Islet of Langerhans (tissue), 1 donor: Measurements from ENCODE around the gene RAB30.

Source experiments
- FAIRE-seq: peaks from one replicate; lab custom pipeline; 2011; peaks lifted over from hg19 to GRCh38; lab: Jason Lieb, UNC

Gene RAB30

GRCh38 chr11:83070731-83071566 lies 748 bp downstream of the RAB30 start:
- FAIRE-seq, result no peak

GRCh38 chr11:83070044-83070701 lies 1.5 kb downstream of the RAB30 start:
- no peak for FAIRE-seq

DNA sequence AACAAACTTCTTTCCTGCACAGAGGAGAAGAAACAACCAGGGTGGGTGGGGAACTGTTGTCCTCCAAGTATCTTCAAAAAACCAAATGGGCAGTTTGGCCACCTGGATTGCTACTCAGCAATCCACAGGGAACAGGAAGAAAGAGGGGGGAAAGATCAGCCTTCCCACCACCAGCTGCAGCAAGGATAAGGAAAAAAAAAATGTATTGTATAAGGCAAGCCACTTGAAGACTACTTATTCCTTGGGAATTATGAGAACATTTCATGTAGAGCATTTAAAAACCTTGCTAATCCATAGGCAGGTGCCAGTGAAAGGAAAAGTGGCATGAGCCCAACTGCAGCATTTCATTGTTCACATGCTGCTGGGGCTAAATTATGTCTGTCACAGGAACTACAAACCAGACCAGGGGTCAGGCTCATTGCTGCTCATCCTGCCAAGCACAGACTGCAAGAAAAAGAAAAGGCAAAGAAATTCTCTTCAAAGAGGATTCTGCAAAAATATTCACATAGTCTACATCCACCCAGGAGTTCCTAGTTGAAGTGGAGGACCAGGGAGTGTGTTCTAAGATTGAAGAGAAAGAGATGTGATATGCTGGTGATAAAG lies 2.2 kb downstream of the RAB30 start:
- FAIRE-seq, result no peak

DNA sequence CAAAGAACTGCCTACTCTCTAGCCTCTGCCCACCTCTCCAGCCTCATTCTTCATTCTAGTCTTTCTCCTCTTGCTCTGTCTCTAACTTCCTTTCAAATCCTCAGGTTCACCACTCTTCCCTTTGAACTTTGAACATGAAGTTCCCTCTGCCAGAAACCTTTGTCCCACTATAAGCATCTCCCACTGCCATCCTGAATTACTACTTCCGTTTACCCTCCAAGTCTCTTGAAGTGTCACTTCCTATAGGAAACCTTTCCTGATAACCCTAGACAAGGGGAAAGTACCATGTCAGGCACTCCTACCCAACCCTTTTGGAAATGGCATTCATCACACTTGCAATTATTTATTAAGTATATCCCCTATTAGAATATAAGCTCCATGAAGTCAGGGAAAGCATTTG lies 3.1 kb downstream of the RAB30 start:
- no peak for FAIRE-seq

DNA sequence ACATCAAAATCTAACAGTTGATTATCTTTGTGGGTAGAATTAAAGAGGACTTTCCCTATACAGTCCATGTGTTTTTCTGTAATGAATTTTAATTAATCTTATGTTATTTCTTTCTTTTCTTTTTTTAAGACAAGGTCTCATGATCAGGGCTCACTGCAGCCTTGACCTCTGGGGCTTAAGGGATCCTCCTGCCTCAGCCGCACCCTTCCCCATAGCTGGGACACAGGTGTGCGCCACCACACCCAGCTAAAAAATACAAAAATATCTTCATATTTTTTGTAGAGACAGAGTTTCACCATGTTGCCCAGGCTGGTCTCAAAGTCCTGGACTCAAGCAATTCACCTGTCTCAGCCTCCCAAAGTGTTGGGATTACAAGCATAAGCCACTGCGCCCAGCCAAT lies 7.7 kb downstream of the RAB30 start:
- no peak for FAIRE-seq

DNA sequence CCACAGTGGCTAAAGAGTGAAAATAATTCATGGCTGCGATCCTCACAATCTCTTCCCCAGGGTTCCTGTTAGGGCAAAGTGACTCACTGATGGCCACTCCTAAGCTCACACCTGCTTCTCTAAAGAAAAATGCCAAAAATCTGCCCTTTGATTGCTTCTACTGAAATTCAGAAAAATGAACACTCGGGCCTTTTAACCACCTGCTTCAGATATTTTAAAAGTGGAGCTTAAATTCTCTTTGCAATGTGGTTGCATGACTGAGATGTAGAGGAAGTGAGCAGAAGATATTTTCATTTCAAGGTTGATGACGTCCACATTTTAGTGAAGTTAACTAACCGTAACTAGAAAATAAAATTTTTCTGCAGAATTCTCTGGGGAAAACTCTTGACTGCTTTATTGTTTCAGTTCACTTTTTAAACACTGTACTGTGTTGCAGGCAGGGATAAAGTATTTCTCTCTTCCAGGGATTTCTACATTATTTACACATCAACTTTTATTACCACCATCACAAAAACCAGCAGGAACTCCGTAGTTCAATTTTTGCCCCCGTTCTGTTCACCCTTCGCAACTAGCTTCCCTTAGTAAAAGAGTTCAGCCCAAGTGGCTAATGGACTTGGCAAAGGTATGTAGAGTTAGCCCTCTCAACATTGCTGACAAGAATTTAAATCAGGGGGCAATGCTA lies 8.5 kb downstream of the RAB30 start:
- FAIRE-seq, result peak; percentile 45

DNA sequence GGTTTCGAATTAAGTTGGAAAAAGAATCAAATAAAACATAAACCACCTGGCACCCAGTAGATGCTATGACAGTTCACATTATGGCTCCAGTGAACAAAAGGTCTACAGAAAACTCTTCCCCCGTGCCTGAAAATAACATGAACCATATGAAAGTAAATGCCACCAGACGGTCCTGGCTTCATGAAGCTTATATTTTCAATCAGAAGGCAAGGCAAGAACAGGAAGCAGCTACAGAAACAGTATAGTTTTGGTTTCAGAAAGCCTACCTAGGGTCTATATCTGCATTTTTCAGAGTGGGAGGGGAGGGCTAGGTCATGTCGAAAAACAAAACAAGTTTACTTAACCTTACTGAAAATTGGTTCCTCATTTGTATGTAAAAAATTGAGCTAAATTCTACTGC lies 9.8 kb downstream of the RAB30 start:
- no peak for FAIRE-seq

DNA sequence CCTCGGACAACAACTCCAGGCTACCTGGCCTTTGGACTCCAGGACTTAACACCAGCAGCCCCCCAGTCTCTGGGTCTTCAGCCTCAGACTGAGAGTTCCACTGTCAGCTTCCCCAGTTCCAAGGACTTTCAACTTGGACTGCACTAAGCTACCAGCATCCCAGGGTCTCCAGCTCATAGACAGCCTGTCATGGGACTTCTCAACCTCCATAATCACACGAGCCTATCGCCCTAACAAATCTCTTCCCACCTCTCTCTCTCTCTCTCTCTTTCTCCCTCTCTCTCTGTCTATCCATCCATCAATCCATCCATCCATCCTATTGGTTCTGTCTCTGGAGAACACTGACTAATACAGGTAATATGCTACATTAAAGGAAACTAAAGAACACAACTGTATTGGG lies 10.7 kb downstream of the RAB30 start:
- FAIRE-seq, result no peak

DNA sequence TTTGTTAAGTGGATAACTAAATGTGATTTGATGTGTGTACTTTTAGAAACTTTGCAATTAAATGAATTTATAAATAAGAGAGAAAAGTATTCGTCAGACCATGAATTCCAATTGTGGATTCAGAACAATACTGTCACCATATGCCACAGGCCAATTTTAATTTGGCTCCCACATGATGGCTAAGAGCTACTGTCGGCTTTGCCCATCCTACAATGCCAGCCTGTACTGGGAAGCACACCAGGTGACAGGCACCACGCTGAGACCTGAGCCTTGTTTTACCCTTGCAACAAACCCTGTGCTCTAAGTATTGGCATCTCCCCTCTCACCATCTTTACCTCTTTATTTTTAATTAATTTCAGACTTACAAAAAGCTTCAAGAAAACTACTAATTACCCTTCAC lies 14.0 kb downstream of the RAB30 start:
- no peak for FAIRE-seq

- no peak for FAIRE-seq
Observed at GRCh38 chr11:83056611-83057010, 15.1 kb downstream of the RAB30 start.

GRCh38 chr11:83056204-83056603 lies 15.5 kb downstream of the RAB30 start:
- FAIRE-seq, result no peak

DNA sequence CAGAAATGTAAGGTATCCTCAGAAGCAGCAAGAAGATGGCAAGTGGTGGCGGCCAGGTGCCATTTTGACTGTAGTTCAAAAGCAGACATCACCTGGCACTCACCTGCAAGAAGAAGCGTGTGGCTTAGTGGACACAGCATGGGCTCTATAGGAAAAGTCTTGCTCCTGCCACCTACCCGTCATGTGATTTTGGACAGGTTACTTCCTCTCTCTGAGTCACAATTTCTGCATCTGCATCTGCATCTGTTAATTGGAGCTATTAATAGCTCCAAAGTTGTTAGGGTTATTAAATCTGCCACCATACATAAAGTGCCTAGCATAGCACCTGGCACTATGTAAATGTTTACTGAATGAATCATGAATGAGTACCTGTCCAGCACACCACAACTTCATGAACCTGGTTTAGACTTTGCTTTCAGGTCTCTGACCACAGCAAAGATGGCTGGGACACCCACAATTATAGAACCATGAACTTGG lies 16.8 kb downstream of the RAB30 start:
- peak; percentile 97 for FAIRE-seq

DNA sequence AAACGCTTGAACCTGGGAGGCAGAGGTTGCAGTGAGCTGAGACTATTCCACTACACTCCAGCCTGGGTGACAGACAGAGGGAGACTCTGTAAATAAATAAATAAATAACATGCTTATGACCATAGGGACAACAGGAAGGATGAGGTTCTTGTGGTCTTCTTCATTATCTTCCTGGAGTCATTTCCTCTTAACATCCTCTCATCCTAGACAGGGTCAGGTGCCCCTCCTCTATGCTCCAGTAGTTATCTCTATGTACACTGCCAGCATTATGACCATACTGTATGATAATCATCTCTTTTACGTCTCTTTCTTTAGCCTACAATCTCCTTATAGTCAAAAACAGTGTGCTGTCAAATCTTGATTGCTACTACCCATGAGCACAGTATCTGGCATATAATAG lies 17.7 kb downstream of the RAB30 start:
- FAIRE-seq, result no peak

DNA sequence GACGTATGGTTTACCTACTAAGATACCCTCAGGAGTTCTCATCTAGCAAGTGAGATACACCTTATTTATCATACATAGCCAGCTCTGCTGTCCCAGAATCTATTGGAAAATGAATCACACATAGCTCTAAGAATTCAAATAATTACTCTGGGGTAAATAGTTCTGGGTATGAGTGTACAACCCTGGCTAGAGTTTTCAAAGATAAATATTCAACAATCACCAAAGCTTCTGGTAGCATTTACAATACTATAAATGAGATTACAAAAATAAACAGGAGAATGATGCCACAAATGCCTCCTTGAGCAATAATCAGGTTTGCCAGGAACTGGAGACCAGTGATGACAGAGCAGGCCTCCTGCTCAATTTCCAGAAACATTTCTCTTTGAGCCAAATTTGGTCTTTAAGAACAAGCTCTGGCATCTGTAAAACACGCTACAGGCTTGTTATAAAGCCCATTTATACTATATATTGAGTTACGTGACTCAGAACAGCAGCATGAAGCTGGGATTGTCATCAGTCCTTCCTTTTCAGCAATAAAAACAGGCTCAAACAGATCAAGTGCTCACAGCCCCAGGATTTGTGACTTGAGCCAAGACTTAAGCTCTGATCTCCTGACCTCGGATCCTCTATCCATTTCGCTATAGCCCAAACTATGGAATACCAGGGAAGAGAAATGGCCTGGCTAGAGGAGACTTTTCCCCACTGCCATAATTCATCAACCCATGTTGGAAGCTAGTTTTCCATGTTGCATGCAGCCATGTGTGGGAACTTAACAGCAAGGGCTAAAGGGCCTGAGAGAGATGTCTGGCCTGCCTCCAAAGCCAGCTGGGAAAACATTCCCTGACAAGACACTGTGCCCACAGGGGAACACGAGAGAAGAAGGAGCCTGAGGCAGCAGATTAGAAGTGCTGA lies 19.7 kb downstream of the RAB30 start:
- peak; percentile 61 for FAIRE-seq

- FAIRE-seq, result no peak
Observed at GRCh38 chr11:83047515-83048225, 24.0 kb downstream of the RAB30 start.

DNA sequence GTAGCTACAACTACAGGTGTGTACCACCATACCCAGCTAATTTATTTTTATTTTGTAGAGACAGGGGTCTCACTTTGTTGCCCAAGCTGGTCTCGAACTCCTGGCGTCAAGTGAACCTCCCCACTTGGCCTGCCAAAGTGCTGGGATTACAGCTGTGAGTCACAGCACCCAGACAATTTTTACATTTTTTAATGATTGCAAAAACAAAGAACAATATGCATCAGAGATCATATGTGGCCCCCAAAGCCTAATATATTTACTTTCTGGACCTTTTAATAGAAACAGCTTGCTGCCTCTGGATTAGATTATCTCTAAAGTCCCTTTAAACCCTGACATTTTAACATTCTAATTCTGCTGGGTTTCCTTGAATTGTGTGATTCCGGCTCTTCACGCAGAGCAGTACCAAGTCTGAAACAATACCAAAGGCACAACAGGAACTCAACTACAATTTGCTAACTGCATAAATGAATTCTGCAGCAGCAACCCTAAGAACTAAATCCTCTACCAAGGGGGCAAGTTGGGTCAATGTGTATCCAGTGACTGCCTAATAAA lies 25.0 kb downstream of the RAB30 start:
- no peak for FAIRE-seq

DNA sequence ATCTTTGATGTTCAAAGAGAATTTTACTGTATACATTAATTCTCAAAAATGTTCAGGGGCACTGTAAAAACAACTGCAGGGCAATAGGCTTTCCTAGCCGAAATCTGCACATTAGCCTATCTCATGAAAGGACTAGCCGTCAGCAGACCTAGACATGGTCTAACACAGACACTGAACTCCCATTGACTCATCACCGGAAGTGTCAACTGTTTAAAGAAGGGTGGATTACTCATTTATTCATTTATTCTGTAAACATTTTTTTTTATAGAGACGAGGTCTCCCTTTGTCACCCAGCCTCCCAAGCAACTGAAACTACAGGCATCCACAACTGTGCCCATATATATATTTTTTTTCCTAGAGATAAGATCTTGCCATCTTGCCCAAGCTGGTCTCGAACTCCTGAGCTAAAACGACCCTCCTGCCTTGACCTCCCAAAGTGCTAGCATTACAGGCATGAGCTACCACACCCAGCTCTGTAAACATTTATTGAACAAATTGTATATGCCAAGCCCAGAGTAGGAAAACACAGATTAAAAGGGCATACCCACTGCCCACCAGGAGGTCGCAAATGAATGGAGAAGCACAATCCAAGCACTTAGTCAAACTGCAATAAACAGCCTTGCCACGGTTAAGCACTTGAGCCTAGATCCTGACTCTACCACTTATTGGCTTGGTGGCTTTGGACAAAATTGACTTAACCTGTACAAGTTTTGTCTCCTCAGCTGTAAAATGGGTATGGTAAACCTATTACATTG lies 26.6 kb downstream of the RAB30 start:
- FAIRE-seq, result no peak

DNA sequence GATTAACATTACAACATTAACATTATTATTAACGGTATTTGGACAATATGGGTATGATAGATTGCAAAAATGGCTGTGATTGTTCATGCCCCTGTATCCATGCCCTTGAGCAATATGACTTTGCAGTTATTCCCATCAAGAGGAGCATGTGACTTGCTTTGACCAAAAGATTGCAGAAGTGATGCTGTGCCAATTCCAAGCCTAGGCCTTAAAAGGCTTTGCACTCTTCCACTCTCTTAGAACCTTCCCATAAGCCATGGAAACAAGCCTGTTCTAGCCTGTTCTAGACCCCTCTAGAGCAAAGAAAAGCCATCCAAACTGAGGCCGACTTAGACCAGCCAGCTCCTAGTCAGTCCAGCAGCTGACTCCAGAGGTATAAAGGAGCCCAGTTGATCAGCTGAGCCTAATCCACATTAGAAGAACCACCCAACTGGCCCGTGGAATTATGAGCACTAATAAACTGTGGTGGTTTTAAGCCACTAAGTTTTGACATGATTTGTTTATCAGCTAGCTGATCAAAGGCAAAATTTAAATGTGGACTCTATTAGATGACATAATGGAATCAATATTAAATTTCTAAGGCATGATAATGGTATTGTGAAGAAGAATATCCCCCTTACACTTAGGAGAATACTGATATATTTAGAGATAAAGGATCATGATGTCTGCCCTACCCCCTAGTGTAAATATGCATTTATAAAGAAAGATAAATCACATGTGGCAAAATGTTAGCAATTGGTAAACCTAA lies 28.6 kb downstream of the RAB30 start:
- FAIRE-seq, result no peak

GRCh38 chr11:83041126-83041525 lies 30.6 kb downstream of the RAB30 start:
- FAIRE-seq, result no peak
